HG02870 (cell line): ENCODE measurements around the gene DVL3.
"Not testable (repeated sequence)": the region's sequence is repeated elsewhere in the genome, so short reads cannot be mapped to it uniquely, and the experiment has no call there.

ENCODE experiments used
- ATAC-seq: cut with Tn5 transposase; IDR thresholded peaks from one replicate; pipeline ENCODE4 v1.9.1; 2021; ENCODE audit warnings: mild to moderate bottlenecking, moderate library complexity; ENCODE audit not compliant: unreplicated experiment

The DVL3 gene

GRCh38 chr3:184155644-184156521, 706 bp downstream of the DVL3 start:
- peak; percentile 24 for ATAC-seq

- ATAC-seq, result no peak
Observed at GRCh38 chr3:184156522-184156955, 1.4 kb downstream of the DVL3 start.

GRCh38 chr3:184157206-184157605, 2.0 kb downstream of the DVL3 start:
- ATAC-seq, result no peak

- ATAC-seq, result no peak
Observed at GRCh38 chr3:184158404-184158803, 3.2 kb downstream of the DVL3 start.

- peak; percentile 73 for ATAC-seq
Observed at GRCh38 chr3:184160456-184160855, 5.3 kb downstream of the DVL3 start.

GRCh38 chr3:184162571-184163070, 7.4 kb downstream of the DVL3 start:
- not testable (repeated sequence) for ATAC-seq

- ATAC-seq, result no peak
Observed at GRCh38 chr3:184164648-184165330, 9.6 kb downstream of the DVL3 start.

GRCh38 chr3:184165543-184165942, 10.4 kb downstream of the DVL3 start:
- ATAC-seq, result no peak

- ATAC-seq, result no peak
Observed at GRCh38 chr3:184166671-184167070, 11.5 kb downstream of the DVL3 start.

- ATAC-seq, result no peak
Observed at GRCh38 chr3:184167786-184168185, 12.6 kb downstream of the DVL3 start.

- no peak for ATAC-seq
Observed at GRCh38 chr3:184168363-184169120, 13.4 kb downstream of the DVL3 start.

GRCh38 chr3:184169896-184170875, 15.0 kb downstream of the DVL3 start:
- ATAC-seq, result no peak

- no peak for ATAC-seq
Observed at GRCh38 chr3:184171562-184171961, 16.4 kb downstream of the DVL3 start.

- no peak for ATAC-seq
Observed at GRCh38 chr3:184172681-184173373, 17.6 kb downstream of the DVL3 start.

GRCh38 chr3:184173374-184173722, 18.2 kb downstream of the DVL3 start:
- ATAC-seq, result no peak

GRCh38 chr3:184174284-184174645, 19.1 kb downstream of the DVL3 start:
- ATAC-seq, result no peak

- ATAC-seq, result peak; percentile 95
Observed at GRCh38 chr3:184174646-184175492, 19.7 kb downstream of the DVL3 start, which contains the start of gene AP2M1. Gene AP2M1 (plus strand): TSS chr3:184174855. CDS start chr3:184176994, 2,139 bp downstream.

GRCh38 chr3:184175506-184175905, 20.3 kb downstream of the DVL3 start:
- no peak for ATAC-seq

GRCh38 chr3:184175981-184176376, 20.8 kb downstream of the DVL3 start:
- ATAC-seq, result no peak
